Body of pancreas (tissue), 4 donors: ENCODE results near the gene GUCA1A. TPM values are rescaled to one million over a fixed set of nuclear protein-coding genes. Genes with fewer than 3 reads are reported as not detected.
A peak's percentile ranks its signal among the peaks of the same experiment; 100 is the strongest.

Experiments used
- ATAC-seq: fragments of 150-250 bp; one replicate; pipeline ENCODE4 v1.9.1; 2016
- DNase-seq, 4 donors: peaks; one replicate each; pipeline ENCODE4 v3.0.0-alpha.2; 2019
- H3K27ac ChIP-seq, 4 donors: fragments of 200-600 bp; sonication (generic); 1 replicate in 3 of 4; 2 replicates in 1 of 4; pipeline versions ENCODE4 v1.5.1 to v1.6.1; 2016 to 2019; ENCODE audit warnings: mild to moderate bottlenecking in 1 of 4, mixed read lengths in 1 of 4, moderate library complexity in 1 of 4
- H3K27me3 ChIP-seq, 2 donors: fragments of 200-600 bp; sonication (generic); one replicate each; pipeline ENCODE4 v1.6.0; 2016; ENCODE audit warnings: mild to moderate bottlenecking in 1 of 2
- H3K36me3 ChIP-seq, 2 donors: fragments of 200-600 bp; sonication (generic); replicated peaks in 1 of 2; 2 replicates each; pipeline ENCODE4 v1.5.1; 2016; ENCODE audit warnings: low read depth in 2 of 2; ENCODE audit not compliant: insufficient read depth in 1 of 2
- H3K4me1 ChIP-seq: fragments of 200-600 bp; sonication (generic); one replicate; pipeline ENCODE4 v1.6.0; 2016
- H3K4me3 ChIP-seq, 2 donors: fragments of 200-600 bp; sonication (generic); 1 replicate in 1 of 2; 2 replicates in 1 of 2; pipeline ENCODE4 v1.5.1; 2016 to 2019
- H3K9me3 ChIP-seq, 3 donors: fragments of 200-600 bp; sonication (generic); 1 replicate in 2 of 3; 2 replicates in 1 of 3; pipeline ENCODE4 v1.5.1; 2016
- POLR2A ChIP-seq, 3 donors: fragments of 450-650 bp; IDR thresholded peaks; one replicate each; pipeline ENCODE4 v1.6.1; 2016; ENCODE audit warnings: antibody characterized with exemption in 3 of 3, mild to moderate bottlenecking in 2 of 3
- WGBS, 2 donors: methylation state at CpG; one replicate each; pipeline ENCODE4 v1.1.5; 2017; 5-methylcytosine and 5-hydroxymethylcytosine counted together
- intact Hi-C: fragments of 100-400 bp; cut with DNase I; formaldehyde crosslinking; loops from one replicate; pipeline ENCODE4 v1.15.1; 2023
- total RNA-seq, 2 donors: library from RNA; depleted of rRNA; stranded (reverse); fragments of >200 nt; gene quantifications; one replicate each; pipeline ENCODE4 v1.1.0, GENCODE V29; 2016
- TF ChIP-seq, protein P1 (sequence below), 7 experiments: fragments of 450-650 bp in 4 of 7; fragments of 200-600 bp in 3 of 7; sonication (generic) in 3 of 7; IDR thresholded peaks; one replicate each; pipeline ENCODE4 v1.5.1; 2016 to 2019; ENCODE audit warnings: antibody characterized with exemption in 7 of 7

GUCA1A gene
- total RNA-seq, 2 donors from 2014 or later = not detected

- ATAC-seq = no peak
- Histone ChIP-seq H3K36me3 (no peaks in the 10 kb centered on the region), H3K27me3 (no peaks in the 10 kb centered on the region), H3K9me3 (no peaks in the 10 kb centered on the region), H3K4me3 (no peak overlapping the region), H3K27ac (no peak overlapping the region), H3K4me1 (no peaks in the 10 kb centered on the region)
- 67 to 83% methylated on average over 3 to 4 of the region's 4 CpGs for WGBS, 2 donors
- DNase-seq = no peak
- intact Hi-C loops = no loop called here
- TF ChIP-seq, protein P1, sequence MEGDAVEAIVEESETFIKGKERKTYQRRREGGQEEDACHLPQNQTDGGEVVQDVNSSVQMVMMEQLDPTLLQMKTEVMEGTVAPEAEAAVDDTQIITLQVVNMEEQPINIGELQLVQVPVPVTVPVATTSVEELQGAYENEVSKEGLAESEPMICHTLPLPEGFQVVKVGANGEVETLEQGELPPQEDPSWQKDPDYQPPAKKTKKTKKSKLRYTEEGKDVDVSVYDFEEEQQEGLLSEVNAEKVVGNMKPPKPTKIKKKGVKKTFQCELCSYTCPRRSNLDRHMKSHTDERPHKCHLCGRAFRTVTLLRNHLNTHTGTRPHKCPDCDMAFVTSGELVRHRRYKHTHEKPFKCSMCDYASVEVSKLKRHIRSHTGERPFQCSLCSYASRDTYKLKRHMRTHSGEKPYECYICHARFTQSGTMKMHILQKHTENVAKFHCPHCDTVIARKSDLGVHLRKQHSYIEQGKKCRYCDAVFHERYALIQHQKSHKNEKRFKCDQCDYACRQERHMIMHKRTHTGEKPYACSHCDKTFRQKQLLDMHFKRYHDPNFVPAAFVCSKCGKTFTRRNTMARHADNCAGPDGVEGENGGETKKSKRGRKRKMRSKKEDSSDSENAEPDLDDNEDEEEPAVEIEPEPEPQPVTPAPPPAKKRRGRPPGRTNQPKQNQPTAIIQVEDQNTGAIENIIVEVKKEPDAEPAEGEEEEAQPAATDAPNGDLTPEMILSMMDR (IDR thresholded peaks at IDR 0.05) = no peak
- no peak for TF ChIP-seq POLR2A (IDR thresholded peaks at IDR 0.05)
Measured at GRCh38 chr6:42155293-42155692, 17.9 kb upstream of the GUCA1A start.

DNA sequence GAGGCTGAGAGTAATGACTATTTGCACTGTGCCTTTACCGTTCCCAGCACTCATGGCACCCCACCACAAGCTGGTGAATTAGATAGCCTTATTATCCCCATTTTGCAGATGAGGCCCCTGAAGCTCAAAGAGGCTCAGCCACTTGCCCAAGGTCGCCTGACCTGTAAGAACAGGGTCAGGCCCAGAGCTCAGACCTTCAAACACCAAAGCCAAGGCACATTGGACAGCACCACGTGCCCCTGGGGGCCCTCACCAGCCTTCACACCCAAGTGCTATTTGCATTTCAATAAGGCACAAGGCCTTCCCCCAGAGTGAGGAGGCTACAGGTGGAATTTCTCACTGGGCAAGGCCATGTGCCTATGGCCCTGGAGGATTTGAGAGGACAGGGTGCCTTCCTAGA is 16.5 kb upstream of the GUCA1A start:
- WGBS, 2 donors = 73 to 86% methylated on average over 1 to 3 of the region's 3 CpGs
- Histone ChIP-seq H3K9me3 (no peaks in the 10 kb centered on the region), H3K4me3 (no peak overlapping the region), H3K27me3 (no peaks in the 10 kb centered on the region), H3K4me1 (no peaks in the 10 kb centered on the region), H3K27ac (no peak overlapping the region), H3K36me3 (no peaks in the 10 kb centered on the region)
- no peak for ATAC-seq
- DNase-seq = no peak
- TF ChIP-seq, protein P1 (IDR thresholded peaks at IDR 0.05) = no peak
- intact Hi-C loops = no loop called here

- no peak overlapping the region for H3K27ac ChIP-seq
- H3K9me3 ChIP-seq = no peaks in the 10 kb centered on the region
- H3K4me1 ChIP-seq = no peaks in the 10 kb centered on the region
- no peak overlapping the region for H3K4me3 ChIP-seq
- H3K27me3 ChIP-seq = no peaks in the 10 kb centered on the region
- no peak for TF ChIP-seq POLR2A (IDR thresholded peaks at IDR 0.05)
- TF ChIP-seq, protein P1 (IDR thresholded peaks at IDR 0.05) = no peak
- intact Hi-C loops = no loop called here
- ATAC-seq (no peak), DNase-seq (no peak)
- WGBS, 2 donors = 87% methylated on average over 2 of the region's 2 CpGs; no CpG with 5 or more reads in 1 of the 2 donors
- no peaks in the 10 kb centered on the region for H3K36me3 ChIP-seq
Measured at GRCh38 chr6:42158011-42158410, 15.2 kb upstream of the GUCA1A start.

DNA sequence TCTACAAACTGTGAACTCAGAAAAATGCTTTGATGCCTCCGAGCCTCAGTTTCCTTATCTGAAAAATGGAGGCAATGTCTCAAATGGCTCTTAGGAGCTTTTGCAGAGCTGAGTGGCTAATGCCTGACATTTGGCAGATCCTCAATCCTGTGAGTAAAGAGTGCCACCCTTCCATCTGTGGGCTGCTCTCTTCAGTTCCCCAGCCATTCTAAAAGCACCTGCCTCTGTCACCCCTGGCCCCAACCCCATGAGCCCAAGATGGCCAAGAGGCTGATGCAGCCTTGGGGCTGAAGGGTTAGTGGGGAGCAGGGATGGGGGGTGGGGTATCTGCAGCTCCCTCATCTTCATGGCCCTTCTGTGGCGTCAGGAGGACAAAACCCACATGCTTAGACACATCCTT is 14.5 kb upstream of the GUCA1A start:
- ATAC-seq = no peak
- no peaks in the 10 kb centered on the region for H3K4me1 ChIP-seq
- H3K4me3 ChIP-seq = no peak overlapping the region
- H3K36me3 ChIP-seq = no peaks in the 10 kb centered on the region
- H3K27ac ChIP-seq = no peak overlapping the region
- no peak for DNase-seq
- 50 to 80% methylated on average over 1 to 2 of the region's 2 CpGs for WGBS, 2 donors
- no peak for TF ChIP-seq POLR2A (IDR thresholded peaks at IDR 0.05)
- TF ChIP-seq, protein P1 (IDR thresholded peaks at IDR 0.05) = no peak
- no peaks in the 10 kb centered on the region for H3K27me3 ChIP-seq
- no peaks in the 10 kb centered on the region for H3K9me3 ChIP-seq
- intact Hi-C loops = no loop called here

DNA sequence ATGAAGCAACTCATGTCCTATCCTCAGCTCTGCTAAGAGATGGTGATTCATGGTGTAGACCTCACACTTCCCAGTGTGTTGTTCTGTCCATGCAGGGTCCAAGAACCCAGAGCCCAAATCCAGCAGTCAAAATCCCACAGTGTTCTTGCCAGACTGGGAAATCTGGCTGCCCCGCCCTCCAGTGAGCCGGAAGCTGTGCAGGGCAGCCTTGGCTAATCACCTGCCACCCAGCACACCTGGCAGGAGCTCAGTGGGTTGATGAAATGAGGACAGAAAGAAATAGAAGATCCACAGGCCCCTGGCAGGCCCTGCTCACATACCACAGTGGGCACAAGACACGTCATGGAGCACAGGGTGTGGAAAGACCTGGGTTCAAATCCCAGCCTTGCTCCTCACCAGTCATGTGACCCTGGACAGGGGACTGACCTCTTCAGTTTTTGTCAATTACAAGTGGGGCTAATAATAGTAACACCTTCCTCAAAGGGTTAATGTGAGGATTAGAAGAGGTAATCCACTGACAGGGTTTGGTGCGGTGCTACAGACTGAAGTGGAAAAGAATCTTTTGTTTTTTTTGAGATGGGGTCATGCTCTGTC is 13.6 kb upstream of the GUCA1A start:
- intact Hi-C loops = no loop called here
- Histone ChIP-seq H3K36me3 (no peaks in the 10 kb centered on the region), H3K9me3 (no peaks in the 10 kb centered on the region), H3K27me3 (no peaks in the 10 kb centered on the region), H3K27ac (no peak overlapping the region), H3K4me1 (no peaks in the 10 kb centered on the region), H3K4me3 (no peak overlapping the region)
- ATAC-seq = no peak
- WGBS, 2 donors = 50 to 65% methylated on average over 4 of the region's 4 CpGs
- peak in 2 of 4 donors; percentile 14 to 33 for DNase-seq
- TF ChIP-seq, protein P1 (IDR thresholded peaks at IDR 0.05) = no peak
- no peak for TF ChIP-seq POLR2A (IDR thresholded peaks at IDR 0.05)
